GM18502 (cell line): ENCODE data around the gene SCN9A.
A peak's percentile ranks its signal among the peaks of the same experiment; 100 is the strongest.
"Not testable (repeated sequence)": the region's sequence is repeated elsewhere in the genome, so short reads cannot be mapped to it uniquely, and the experiment has no call there.

ENCODE experiments used
- ATAC-seq: cut with Tn5 transposase; IDR thresholded peaks from one replicate; pipeline ENCODE4 v1.9.1; 2021; ENCODE audit warnings: mild to moderate bottlenecking; ENCODE audit not compliant: unreplicated experiment, poor library complexity

Gene SCN9A

DNA sequence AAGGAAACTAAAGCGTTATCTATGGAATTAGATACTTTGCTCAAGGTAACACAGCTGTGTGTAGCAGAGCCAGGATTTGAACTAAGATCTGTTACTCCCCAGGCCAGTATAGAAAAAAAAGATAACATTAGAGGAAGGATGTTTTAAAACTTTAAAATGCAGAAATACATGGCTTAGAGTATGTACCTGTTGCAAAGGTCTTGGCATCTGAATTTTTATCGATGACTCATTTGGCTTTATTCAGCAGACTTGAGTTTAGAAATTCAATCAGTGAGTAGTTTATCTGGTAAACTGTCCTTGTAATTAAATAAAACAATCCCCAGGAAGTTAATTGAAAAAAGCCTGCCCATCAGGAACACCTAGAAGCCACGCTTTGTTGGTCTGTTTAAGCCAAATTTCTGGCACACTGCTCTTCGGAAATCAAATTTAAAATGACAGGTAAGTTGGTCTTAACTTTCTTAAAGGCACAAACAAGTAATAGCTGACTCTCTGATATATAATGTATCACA lies 36.9 kb downstream of the SCN9A start:
- ATAC-seq, result no peak

GRCh38 chr2:166337932-166338331 lies 37.8 kb downstream of the SCN9A start:
- ATAC-seq, result no peak

DNA sequence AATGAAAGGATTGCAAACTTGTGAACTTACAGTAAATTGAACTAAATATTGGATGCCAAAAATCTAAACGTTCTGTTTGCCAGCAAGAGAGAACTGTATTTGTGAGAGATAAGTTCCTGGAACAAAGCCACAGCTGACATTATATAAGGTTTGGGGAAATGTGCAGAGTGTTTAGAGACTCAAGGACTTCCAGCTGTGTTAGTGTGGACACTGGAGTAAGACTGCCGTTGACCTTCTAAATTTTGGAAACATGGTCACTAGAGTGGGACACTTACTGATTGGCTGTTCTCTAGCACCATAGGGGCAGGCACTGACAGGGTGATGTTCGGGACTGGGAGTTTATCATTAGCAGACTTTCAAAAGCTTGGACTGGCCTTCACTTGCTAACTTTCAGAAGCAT lies 40.5 kb downstream of the SCN9A start:
- no peak for ATAC-seq

DNA sequence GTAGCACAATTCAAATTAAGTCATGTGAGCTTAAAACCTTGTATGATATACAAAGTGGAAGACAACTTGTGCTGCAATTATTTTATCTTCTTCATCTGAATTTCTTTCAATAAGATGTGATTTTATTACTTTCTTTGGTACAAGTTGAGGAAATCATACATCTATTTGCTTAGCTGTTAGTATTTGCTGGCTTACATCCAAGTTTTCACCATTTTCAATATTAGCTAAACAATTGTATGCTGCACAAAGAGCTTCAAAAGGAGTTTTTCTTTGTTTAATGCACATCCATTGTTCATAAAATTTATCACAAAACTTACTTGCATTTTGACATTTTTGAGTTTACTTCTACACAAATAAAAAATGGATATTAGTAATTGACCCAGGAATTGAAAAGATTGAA lies 40.9 kb downstream of the SCN9A start:
- ATAC-seq, result no peak

- ATAC-seq, result no peak
Observed at GRCh38 chr2:166333801-166334200, 41.9 kb downstream of the SCN9A start.

GRCh38 chr2:166332106-166332505 lies 43.6 kb downstream of the SCN9A start:
- ATAC-seq, result no peak

- ATAC-seq, result no peak
Observed at GRCh38 chr2:166331468-166331867, 44.3 kb downstream of the SCN9A start.

GRCh38 chr2:166329465-166329864 lies 46.3 kb downstream of the SCN9A start:
- no peak for ATAC-seq

DNA sequence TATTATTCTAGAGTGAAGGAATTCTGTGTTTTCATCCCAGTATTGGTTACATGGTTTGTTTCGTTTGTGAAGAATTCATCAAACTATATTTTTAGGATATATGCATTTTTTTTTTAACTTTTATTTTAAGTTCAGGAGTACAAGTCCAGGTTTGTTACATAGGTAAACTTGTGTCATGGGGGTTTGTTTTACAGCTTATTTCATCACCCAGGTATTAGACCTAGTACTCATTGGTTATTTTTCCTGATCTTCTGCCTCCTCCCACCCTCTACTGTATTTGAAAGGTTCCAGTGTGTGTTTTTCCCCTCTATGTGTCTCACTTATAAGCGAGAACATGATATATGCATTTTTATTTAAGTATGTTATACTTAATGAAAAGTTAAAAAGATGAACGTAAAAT lies 47.6 kb downstream of the SCN9A start:
- ATAC-seq, result no peak

- no peak for ATAC-seq
Observed at GRCh38 chr2:166321076-166321475, 54.7 kb downstream of the SCN9A start.

DNA sequence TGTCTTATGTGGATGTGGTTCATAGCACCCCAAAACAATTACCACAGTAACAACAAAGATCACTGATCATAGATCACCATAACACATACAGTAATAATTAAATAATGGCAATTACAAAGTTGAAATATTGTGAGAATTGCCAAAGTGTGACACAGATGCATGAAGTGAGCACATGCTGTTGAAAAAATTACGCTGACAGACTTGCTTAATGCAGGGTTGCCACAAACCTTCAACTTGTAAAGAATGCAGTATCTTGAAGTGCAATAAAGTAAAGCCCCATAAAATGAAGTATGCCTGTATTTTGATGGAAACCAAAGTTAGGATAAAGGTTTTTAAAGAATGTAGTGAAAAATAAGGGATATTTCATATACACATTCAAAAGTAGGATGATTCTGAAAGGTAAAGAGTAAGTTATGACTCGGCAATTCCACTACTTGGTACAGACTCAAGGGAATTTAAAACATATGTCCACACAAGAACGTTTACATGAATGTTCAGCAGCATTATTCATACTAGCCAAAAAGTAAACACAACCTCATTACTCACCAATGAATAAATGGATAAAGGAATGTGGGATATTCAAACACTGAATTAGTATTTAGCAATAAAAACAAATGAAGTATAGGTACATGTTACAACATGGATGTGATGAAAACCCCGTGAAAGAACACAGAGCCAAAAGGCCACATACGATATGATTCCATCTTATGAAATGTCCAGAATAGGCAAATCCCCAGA lies 61.6 kb downstream of the SCN9A start:
- ATAC-seq, result no peak

DNA sequence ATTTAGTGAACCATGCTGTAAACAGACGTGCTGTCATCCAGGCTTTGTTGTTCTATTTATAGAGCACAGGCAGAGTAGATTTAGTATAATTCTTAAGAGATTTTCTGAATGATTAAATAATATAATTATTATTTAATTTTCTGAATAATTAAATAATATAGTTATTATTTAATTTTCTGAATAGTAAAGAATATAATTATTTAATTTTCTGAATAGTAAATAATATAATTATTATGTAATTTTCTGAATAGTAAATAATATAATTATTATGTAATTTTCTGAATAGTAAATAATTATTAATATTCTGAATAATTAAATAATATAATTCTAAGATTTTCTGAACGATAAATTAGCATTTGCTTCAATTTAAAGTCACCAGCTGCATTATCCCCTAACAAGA lies 62.9 kb downstream of the SCN9A start:
- not testable (repeated sequence) for ATAC-seq

DNA sequence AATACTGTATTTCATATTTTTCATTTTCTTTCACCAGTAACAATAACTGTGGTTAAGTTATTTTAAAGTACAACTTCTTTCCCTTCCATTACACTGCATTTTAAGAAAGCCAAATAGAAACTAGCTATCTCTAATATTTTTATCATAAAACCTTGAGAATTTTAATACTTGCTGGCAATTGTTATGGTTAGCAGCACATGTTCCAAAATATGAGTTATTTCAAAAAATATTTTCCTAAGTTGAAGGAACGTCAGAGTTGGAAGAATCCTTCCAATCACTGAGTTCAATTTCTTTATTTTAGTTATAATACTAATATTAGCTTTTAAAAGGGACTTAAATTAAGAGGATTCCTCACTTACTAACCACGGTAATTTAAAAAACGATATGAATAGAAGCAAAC lies 68.4 kb downstream of the SCN9A start:
- no peak for ATAC-seq

DNA sequence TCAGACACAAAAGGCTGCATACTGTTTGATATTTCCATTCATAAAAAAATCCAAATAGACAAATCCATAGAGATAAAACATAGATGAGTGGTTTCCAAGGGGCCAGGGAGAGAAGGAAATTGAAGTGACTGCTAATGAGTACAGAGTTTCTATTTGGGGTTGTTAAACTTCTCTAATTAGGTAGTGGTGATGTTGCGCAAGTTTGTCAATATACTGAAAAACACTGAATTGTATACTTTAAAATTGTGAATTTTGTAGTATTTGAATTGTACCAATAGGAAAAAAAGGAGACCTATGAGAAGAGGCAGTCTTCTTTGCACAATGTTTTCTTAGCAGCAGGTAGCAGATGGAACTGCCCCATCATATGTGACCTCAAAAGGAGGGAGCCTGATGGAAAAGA lies 71.1 kb downstream of the SCN9A start:
- no peak for ATAC-seq

GRCh38 chr2:166302036-166302435 lies 73.7 kb downstream of the SCN9A start:
- no peak for ATAC-seq

DNA sequence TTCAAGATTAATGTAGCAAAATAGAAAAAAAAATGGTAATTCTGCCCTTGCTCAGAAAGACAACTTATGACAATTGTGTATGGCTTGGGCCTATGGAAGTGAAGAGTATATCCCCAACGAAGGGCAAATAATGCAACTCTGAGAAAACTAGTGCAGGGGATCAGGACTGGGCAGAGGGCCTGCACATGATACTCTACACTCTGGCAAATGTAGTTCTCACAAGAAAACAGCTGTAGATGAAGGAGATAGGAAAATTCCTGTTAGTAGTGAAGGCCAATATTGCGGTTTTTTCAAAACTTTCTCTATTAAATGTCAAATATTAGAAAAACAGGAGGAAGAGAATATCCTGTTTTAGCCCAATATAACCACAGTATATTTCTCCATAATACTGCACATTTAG lies 77.8 kb downstream of the SCN9A start:
- no peak for ATAC-seq

GRCh38 chr2:166293984-166294383 lies 81.8 kb downstream of the SCN9A start:
- ATAC-seq, result no peak

DNA sequence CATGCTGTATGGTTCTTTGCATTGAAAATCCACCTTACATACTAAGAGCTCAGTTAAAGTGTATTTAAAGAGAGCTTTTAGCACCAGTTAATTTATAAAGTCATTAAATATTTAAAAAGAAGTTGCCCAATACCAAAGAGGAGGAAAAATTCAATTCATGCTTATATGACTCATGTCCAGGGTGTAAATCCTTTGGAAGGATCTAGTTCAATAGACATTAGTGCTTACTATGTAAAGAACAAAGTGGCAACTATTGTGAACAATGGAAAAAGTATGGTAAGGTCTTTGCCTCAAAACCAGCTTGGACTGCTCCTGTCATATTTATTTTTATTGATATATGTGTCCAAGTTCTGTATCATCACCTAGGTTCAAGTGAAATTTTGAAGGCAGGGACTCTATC lies 90.5 kb downstream of the SCN9A start:
- ATAC-seq, result no peak

DNA sequence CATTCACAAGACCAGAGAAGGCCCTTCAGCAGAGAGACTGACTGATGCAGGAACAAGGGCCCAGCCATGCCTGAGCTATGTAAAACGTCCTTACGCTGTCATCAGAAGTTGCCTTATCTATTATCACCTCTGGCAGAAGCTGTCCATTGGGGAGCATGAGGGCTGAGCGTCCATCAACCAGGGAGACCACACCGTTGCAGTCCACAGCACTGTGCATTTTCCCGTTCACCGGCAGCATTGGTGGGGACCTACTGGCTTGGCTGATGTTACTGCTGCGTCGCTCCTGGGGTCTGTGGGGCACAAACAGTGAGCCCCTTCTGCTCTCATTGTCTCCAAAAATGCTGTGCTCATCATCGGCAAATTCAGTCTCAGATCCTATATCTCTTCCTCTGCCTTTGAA lies 91.4 kb downstream of the SCN9A start:
- ATAC-seq, result no peak

GRCh38 chr2:166282154-166282553 lies 93.6 kb downstream of the SCN9A start:
- peak; percentile 74 for ATAC-seq

DNA sequence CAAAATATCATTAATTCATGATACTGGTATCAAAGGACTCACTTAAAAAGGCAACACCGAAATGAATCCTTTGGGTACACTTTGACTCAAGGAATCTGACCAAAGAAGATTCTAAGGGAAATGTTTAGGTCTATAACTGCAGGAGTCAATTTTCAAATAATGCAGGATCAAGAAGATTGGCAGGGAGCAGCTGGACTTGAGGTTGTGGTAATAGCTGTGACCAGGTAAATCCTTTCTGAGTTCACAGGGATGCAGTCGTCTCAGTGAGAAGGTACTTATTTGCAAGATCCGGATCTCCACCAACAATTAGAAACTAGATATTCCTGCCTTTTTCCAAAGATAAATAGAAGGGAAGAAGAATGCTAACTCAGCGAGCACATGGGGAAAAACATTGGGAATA lies 96.9 kb downstream of the SCN9A start:
- no peak for ATAC-seq

- no peak for ATAC-seq
Observed at GRCh38 chr2:166270376-166270775, 105.4 kb downstream of the SCN9A start.
